WTC11 (cell line): ENCODE results near the gene TBC1D1. TPM values are rescaled to one million over a fixed set of nuclear protein-coding genes. Genes with fewer than 3 reads are reported as not detected.

Source experiments
- ATAC-seq: fragments of 200-7000 bp; cut with Tn5 transposase; 2 replicates; pipeline ENCODE4 v1.10.0; 2021; ENCODE audit warnings: mild to moderate bottlenecking, moderate library complexity
- CTCF ChIA-PET: fragments of 300-600 bp; sonication (Branson Sonifier 250); formaldehyde crosslinking; loops from one replicate; lab custom pipeline; 2021; ENCODE audit warnings: antibody characterized with exemption; lab: Charles Lee
- POLR2A ChIA-PET: fragments of 350-600 bp; sonication (Branson Sonifier 250); formaldehyde crosslinking; loops from one replicate; lab custom pipeline; 2021; ENCODE audit warnings: antibody characterized with exemption; lab: Charles Lee
- DNase-seq: peaks from one replicate; pipeline ENCODE4 v3.0.0; 2021; ENCODE audit warnings: low spot score
- H3K27ac Mint-ChIP-seq: 2 replicates; pipeline ENCODE4 v1.8.0; 2021; ENCODE audit warnings: mixed read lengths
- H3K27me3 Mint-ChIP-seq: 2 replicates; pipeline ENCODE4 v1.8.0; 2021; ENCODE audit warnings: low read depth, mild to moderate bottlenecking, moderate library complexity, mixed read lengths
- H3K36me3 Mint-ChIP-seq: 2 replicates; pipeline ENCODE4 v1.8.0; 2021; ENCODE audit warnings: mixed read lengths
- H3K4me1 Mint-ChIP-seq: 2 replicates; pipeline ENCODE4 v1.8.0; 2022; ENCODE audit warnings: mixed read lengths
- H3K4me3 Mint-ChIP-seq: 2 replicates; pipeline ENCODE4 v1.8.0; 2021; ENCODE audit warnings: mild to moderate bottlenecking, moderate library complexity, mixed read lengths
- H3K9me3 Mint-ChIP-seq: 2 replicates; pipeline ENCODE4 v1.8.0; 2021; ENCODE audit warnings: mixed read lengths
- FOXJ3 ChIP-seq: sonication (generic); formaldehyde crosslinking; IDR thresholded peaks from 2 replicates; pipeline ENCODE4 v1.9.0; 2021; ENCODE audit warnings: missing genetic modification reagents, mild to moderate bottlenecking, borderline replicate concordance
- FOXK1 ChIP-seq: sonication (generic); formaldehyde crosslinking; IDR thresholded peaks from 2 replicates; pipeline ENCODE4 v1.8.0; 2022; ENCODE audit warnings: mild to moderate bottlenecking, moderate library complexity, missing genetic modification reagents
- GRHL2 ChIP-seq: fragments of 250-450 bp; sonication (Bioruptor Pico); IDR thresholded peaks from 2 replicates; pipeline ENCODE4 v1.8.0; 2022; ENCODE audit warnings: mild to moderate bottlenecking, moderate library complexity; ENCODE audit not compliant: insufficient replicate concordance, severe bottlenecking
- MLX ChIP-seq: sonication (generic); formaldehyde crosslinking; IDR thresholded peaks from 2 replicates; pipeline ENCODE4 v1.8.1; 2023; ENCODE audit warnings: mild to moderate bottlenecking, missing genetic modification reagents, moderate library complexity
- NR1H2 ChIP-seq: sonication (generic); formaldehyde crosslinking; IDR thresholded peaks from 2 replicates; pipeline ENCODE4 v1.9.0; 2021; ENCODE audit warnings: mild to moderate bottlenecking, moderate library complexity, missing genetic modification reagents
- OVOL2 ChIP-seq: fragments of 250-450 bp; sonication (Bioruptor Pico); IDR thresholded peaks from 2 replicates; pipeline ENCODE4 v1.9.0; 2021; ENCODE audit warnings: mild to moderate bottlenecking, borderline replicate concordance
- PREB ChIP-seq: sonication (generic); formaldehyde crosslinking; IDR thresholded peaks from 2 replicates; pipeline ENCODE4 v1.8.1; 2022; ENCODE audit warnings: mild to moderate bottlenecking, missing genetic modification reagents, moderate library complexity, borderline replicate concordance
- RELA ChIP-seq: sonication (generic); formaldehyde crosslinking; IDR thresholded peaks from 2 replicates; pipeline ENCODE4 v1.8.1; 2022; ENCODE audit warnings: missing genetic modification reagents, mild to moderate bottlenecking, borderline replicate concordance
- RORB ChIP-seq: fragments of 250-450 bp; sonication (Bioruptor Pico); IDR thresholded peaks from 2 replicates; pipeline ENCODE4 v1.9.0; 2021; ENCODE audit warnings: mild to moderate bottlenecking
- SMAD4 ChIP-seq: sonication (generic); formaldehyde crosslinking; IDR thresholded peaks from 2 replicates; pipeline ENCODE4 v1.8.0; 2022; ENCODE audit warnings: mild to moderate bottlenecking, missing genetic modification reagents
- ZNF232 ChIP-seq: sonication (generic); formaldehyde crosslinking; IDR thresholded peaks from 2 replicates; pipeline ENCODE4 v1.8.0; 2022; ENCODE audit warnings: mild to moderate bottlenecking, missing genetic modification reagents
- ZNF423 ChIP-seq: fragments of 250-450 bp; sonication (Bioruptor Pico); IDR thresholded peaks from 2 replicates; pipeline ENCODE4 v2.1.2; 2022; ENCODE audit warnings: mild to moderate bottlenecking, moderate library complexity
- ZNF425 ChIP-seq: fragments of 250-450 bp; sonication (Bioruptor Pico); conservative IDR thresholded peaks from 2 replicates; pipeline ENCODE4 v1.9.0; 2021; ENCODE audit warnings: mild to moderate bottlenecking
- total RNA-seq: library from RNA; stranded (reverse); gene quantifications from 3 replicates; pipeline ENCODE4 v1.2.3, GENCODE V29; 2021
- TF ChIP-seq, protein P1 (sequence below): sonication (generic); formaldehyde crosslinking; IDR thresholded peaks from 2 replicates; pipeline ENCODE4 v1.8.0; 2022; ENCODE audit warnings: mild to moderate bottlenecking, missing genetic modification reagents
- TF ChIP-seq, protein P2 (sequence below): fragments of 250-450 bp; sonication (Bioruptor Pico); IDR thresholded peaks from 2 replicates; pipeline ENCODE4 v2.1.2; 2022; ENCODE audit warnings: mild to moderate bottlenecking, moderate library complexity
- TF ChIP-seq, protein P3 (sequence below): sonication (generic); formaldehyde crosslinking; IDR thresholded peaks from 2 replicates; pipeline ENCODE4 v1.8.0; 2022; ENCODE audit warnings: mild to moderate bottlenecking, missing genetic modification reagents
- TF ChIP-seq, protein P4 (sequence below): sonication (generic); formaldehyde crosslinking; IDR thresholded peaks from 2 replicates; pipeline ENCODE4 v1.8.0; 2023; ENCODE audit warnings: missing genetic modification reagents, mild to moderate bottlenecking, borderline replicate concordance

The TBC1D1 gene
- total RNA-seq, 1 experiment from 2014 or later: 134 TPM

GRCh38 chr4:38105475-38106220 is 214.8 kb downstream of the TBC1D1 start:
- Mint-ChIP-seq H3K4me1 (peaks cover 18% of the 10 kb centered on the region), H3K9me3 (no peaks in the 10 kb centered on the region), H3K27me3 (no peaks in the 10 kb centered on the region), H3K4me3 (no peak overlapping the region), H3K36me3 (peaks cover 37% of the 10 kb centered on the region), H3K27ac (no peak overlapping the region)
- TF ChIP-seq NR1H2 (CRISPR knock-in tag) (no peak), FOXJ3 (CRISPR knock-in tag) (no peak), ZNF232 (CRISPR knock-in tag) (no peak), OVOL2 (CRISPR knock-in tag) (no peak), FOXK1 (CRISPR knock-in tag) (no peak), GRHL2 (CRISPR knock-in tag) (no peak), ZNF425 (CRISPR knock-in tag) (no peak), PREB (CRISPR knock-in tag) (no peak), RORB (no peak), ZNF423 (CRISPR knock-in tag) (no peak), SMAD4 (CRISPR knock-in tag) (no peak), MLX (CRISPR knock-in tag) (no peak), RELA (no peak)
- TF ChIP-seq, protein P1, sequence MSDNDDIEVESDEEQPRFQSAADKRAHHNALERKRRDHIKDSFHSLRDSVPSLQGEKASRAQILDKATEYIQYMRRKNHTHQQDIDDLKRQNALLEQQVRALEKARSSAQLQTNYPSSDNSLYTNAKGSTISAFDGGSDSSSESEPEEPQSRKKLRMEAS: no peak
- TF ChIP-seq, protein P2, sequence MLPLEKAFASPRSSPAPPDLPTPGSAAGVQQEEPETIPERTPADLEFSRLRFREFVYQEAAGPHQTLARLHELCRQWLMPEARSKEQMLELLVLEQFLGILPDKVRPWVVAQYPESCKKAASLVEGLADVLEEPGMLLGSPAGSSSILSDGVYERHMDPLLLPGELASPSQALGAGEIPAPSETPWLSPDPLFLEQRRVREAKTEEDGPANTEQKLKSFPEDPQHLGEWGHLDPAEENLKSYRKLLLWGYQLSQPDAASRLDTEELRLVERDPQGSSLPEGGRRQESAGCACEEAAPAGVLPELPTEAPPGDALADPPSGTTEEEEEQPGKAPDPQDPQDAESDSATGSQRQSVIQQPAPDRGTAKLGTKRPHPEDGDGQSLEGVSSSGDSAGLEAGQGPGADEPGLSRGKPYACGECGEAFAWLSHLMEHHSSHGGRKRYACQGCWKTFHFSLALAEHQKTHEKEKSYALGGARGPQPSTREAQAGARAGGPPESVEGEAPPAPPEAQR (CRISPR knock-in tag): no peak
- TF ChIP-seq, protein P3, sequence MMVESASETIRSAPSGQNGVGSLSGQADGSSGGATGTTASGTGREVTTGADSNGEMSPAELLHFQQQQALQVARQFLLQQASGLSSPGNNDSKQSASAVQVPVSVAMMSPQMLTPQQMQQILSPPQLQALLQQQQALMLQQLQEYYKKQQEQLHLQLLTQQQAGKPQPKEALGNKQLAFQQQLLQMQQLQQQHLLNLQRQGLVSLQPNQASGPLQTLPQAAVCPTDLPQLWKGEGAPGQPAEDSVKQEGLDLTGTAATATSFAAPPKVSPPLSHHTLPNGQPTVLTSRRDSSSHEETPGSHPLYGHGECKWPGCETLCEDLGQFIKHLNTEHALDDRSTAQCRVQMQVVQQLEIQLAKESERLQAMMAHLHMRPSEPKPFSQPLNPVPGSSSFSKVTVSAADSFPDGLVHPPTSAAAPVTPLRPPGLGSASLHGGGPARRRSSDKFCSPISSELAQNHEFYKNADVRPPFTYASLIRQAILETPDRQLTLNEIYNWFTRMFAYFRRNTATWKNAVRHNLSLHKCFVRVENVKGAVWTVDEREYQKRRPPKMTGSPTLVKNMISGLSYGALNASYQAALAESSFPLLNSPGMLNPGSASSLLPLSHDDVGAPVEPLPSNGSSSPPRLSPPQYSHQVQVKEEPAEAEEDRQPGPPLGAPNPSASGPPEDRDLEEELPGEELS: no peak
- TF ChIP-seq, protein P4, sequence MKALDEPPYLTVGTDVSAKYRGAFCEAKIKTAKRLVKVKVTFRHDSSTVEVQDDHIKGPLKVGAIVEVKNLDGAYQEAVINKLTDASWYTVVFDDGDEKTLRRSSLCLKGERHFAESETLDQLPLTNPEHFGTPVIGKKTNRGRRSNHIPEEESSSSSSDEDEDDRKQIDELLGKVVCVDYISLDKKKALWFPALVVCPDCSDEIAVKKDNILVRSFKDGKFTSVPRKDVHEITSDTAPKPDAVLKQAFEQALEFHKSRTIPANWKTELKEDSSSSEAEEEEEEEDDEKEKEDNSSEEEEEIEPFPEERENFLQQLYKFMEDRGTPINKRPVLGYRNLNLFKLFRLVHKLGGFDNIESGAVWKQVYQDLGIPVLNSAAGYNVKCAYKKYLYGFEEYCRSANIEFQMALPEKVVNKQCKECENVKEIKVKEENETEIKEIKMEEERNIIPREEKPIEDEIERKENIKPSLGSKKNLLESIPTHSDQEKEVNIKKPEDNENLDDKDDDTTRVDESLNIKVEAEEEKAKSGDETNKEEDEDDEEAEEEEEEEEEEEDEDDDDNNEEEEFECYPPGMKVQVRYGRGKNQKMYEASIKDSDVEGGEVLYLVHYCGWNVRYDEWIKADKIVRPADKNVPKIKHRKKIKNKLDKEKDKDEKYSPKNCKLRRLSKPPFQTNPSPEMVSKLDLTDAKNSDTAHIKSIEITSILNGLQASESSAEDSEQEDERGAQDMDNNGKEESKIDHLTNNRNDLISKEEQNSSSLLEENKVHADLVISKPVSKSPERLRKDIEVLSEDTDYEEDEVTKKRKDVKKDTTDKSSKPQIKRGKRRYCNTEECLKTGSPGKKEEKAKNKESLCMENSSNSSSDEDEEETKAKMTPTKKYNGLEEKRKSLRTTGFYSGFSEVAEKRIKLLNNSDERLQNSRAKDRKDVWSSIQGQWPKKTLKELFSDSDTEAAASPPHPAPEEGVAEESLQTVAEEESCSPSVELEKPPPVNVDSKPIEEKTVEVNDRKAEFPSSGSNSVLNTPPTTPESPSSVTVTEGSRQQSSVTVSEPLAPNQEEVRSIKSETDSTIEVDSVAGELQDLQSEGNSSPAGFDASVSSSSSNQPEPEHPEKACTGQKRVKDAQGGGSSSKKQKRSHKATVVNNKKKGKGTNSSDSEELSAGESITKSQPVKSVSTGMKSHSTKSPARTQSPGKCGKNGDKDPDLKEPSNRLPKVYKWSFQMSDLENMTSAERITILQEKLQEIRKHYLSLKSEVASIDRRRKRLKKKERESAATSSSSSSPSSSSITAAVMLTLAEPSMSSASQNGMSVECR: no peak
- no peak for ATAC-seq
- POLR2A ChIA-PET: no interaction called here
- CTCF ChIA-PET: no interaction called here
- no peak for DNase-seq
